Measurements from ENCODE around the gene CPLX3.

The CPLX3 gene

GRCh38 chr15:74842581-74843444 is 16.4 kb downstream of the CPLX3 start, which contains the start of gene ULK3:
TSS of gene ULK3 (minus strand) at chr15:74843156. CDS start at chr15:74843105, 51 bp downstream.
- DNase-seq (ENCODE audit: low read depth, low spot score) = peak; percentile 81
- H3K4me3 ChIP-seq (ENCODE audit: low read depth, low read length) = peak within 1 kb of the TSS; percentile 88
- in situ Hi-C loops (cut with HindIII; ENCODE audit: low sequenced_read_pairs) = no loop called here
- TF ChIP-seq CTCF (IDR thresholded peaks at IDR 0.05; ENCODE audit: low read depth, low read length) = peak; percentile 44

- no peak for TF ChIP-seq CTCF (IDR thresholded peaks at IDR 0.05; ENCODE audit: low read depth, low read length)
- H3K4me3 ChIP-seq (ENCODE audit: low read depth, low read length) = peak overlapping the region; percentile 88
- DNase-seq (ENCODE audit: low read depth, low spot score) = no peak
- in situ Hi-C loops (cut with HindIII; ENCODE audit: low sequenced_read_pairs) = no loop called here
Measured at GRCh38 chr15:74843445-74843828, 17.0 kb downstream of the CPLX3 start.

GRCh38 chr15:74843891-74844299 is 17.5 kb downstream of the CPLX3 start:
- H3K4me3 ChIP-seq (ENCODE audit: low read depth, low read length) = no peak overlapping the region

GRCh38 chr15:74844319-74845207 is 18.1 kb downstream of the CPLX3 start:
- DNase-seq (ENCODE audit: low read depth, low spot score) = no peak
- no peak for TF ChIP-seq CTCF (IDR thresholded peaks at IDR 0.05; ENCODE audit: low read depth, low read length)
- in situ Hi-C loops (cut with HindIII; ENCODE audit: low sequenced_read_pairs) = no loop called here
- no peak overlapping the region for H3K4me3 ChIP-seq (ENCODE audit: low read depth, low read length)

More at GRCh38 chr15:74843891-74844299, 17.5 kb downstream of the CPLX3 start:
- in situ Hi-C loops (cut with HindIII; ENCODE audit: low sequenced_read_pairs) = no loop called here
- no peak for TF ChIP-seq CTCF (IDR thresholded peaks at IDR 0.05; ENCODE audit: low read depth, low read length)
- no peak for DNase-seq (ENCODE audit: low read depth, low spot score)

GRCh38 chr15:74845208-74845568 is 18.8 kb downstream of the CPLX3 start:
- DNase-seq (ENCODE audit: low read depth, low spot score) = no peak
- in situ Hi-C loops (cut with HindIII; ENCODE audit: low sequenced_read_pairs) = no loop called here
- TF ChIP-seq CTCF (IDR thresholded peaks at IDR 0.05; ENCODE audit: low read depth, low read length) = no peak
- no peak overlapping the region for H3K4me3 ChIP-seq (ENCODE audit: low read depth, low read length)

GRCh38 chr15:74845581-74845980 is 19.2 kb downstream of the CPLX3 start:
- no peak for DNase-seq (ENCODE audit: low read depth, low spot score)
- in situ Hi-C loops (cut with HindIII; ENCODE audit: low sequenced_read_pairs) = no loop called here
- no peak for TF ChIP-seq CTCF (IDR thresholded peaks at IDR 0.05; ENCODE audit: low read depth, low read length)
- H3K4me3 ChIP-seq (ENCODE audit: low read depth, low read length) = no peak overlapping the region
